NCI-H2029 treated with DMSO at 0.1 percent for 48 hours (cell line): ENCODE results near the gene SNRPN.
"Not testable (repeated sequence)": the region's sequence is repeated elsewhere in the genome, so short reads cannot be mapped to it uniquely, and the experiment has no call there.

Source experiments
- DNase-seq: peaks from one replicate; lab custom pipeline; 2025; lab: John Stamatoyannopoulos, UW

The SNRPN gene

DNA sequence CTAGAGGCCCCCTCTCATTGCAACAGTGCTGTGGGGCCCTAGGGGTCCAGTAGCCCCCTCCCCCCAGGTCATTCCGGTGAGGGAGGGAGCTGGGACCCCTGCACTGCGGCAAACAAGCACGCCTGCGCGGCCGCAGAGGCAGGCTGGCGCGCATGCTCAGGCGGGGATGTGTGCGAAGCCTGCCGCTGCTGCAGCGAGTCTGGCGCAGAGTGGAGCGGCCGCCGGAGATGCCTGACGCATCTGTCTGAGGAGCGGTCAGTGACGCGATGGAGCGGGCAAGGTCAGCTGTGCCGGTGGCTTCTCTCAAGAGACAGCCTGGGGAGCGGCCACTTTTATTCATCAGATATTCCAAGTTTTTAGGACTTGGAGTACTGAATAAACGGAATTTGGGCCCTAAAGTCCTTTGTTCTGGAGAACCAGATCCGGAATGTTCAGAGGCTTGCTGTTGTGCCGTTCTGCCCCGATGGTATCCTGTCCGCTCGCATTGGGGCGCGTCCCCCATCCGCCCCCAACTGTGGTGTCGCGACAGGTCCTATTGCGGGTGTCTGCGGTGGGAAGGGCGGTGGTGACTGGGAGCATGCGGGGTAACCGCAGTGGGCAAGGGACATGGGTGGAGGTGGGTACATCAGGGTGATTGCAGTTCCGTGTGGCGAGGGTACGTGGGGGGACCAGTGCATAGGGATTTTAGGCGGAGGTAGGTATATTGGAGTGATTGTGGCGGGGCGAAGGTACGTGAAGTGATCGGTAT lies at the start of gene SNRPN, which contains the start of gene SNURF:
Gene SNRPN (plus strand): TSS at position 205 of the 748 bp plus-strand sequence. CDS start 19,467 bp downstream, outside the sequence.
Gene SNURF (plus strand): TSS at position 205 of the 748 bp plus-strand sequence. CDS start 62 bp downstream, at position 267.
- DNase-seq: no peak

DNA sequence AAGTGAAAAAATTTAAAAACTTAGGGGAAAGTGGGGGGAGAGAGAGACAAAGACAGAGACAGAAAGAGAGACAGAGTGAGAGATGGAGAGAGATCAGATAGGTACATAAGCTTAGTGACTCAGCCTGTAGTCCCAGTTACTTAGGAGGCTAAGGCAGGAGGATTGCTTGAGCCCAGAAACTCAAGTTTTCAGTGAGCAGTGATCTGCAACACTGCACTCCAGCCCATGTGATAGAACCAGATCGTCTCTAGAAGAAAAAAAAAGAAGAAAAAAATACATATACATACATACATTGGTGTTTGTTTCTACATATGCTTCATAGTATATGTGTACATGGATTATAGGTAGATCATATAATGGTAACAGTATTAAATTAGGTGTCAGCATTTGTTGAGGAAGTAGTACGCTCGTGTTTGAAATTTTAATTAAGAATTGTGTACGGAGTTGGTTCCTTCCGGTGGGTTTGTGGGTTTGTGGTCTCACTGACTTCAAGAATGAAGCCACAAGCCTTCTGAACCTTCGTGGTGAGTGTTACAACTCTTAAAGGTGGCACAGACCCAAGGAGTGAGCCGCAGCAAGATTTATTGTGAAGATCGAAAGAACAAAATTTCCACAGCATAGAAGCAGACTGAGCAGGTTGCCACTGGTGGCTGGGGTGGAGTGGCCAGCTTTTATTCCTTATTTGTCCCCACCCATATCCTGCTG lies 38.3 kb upstream of the SNRPN start:
- no peak for DNase-seq

DNA sequence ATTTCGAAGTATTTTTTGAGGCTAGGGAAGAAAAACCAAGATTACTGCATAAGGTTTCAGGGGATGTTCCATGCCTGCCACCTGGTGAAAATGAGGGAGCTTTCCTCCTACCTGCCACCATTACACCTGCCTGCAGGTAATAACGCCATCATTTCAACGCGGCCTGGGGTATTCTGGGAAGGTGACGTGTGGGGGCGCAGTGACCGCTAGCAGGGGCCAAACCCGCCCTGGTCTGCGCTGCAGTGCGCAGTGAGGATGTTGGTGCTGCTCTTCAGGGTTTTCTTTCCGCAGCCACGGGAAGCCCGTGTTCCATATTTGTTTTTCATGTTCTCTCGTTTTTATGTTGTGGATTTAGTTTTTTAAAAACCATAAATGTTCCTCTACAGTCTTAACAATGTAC lies 37.4 kb upstream of the SNRPN start:
- DNase-seq: no peak

DNA sequence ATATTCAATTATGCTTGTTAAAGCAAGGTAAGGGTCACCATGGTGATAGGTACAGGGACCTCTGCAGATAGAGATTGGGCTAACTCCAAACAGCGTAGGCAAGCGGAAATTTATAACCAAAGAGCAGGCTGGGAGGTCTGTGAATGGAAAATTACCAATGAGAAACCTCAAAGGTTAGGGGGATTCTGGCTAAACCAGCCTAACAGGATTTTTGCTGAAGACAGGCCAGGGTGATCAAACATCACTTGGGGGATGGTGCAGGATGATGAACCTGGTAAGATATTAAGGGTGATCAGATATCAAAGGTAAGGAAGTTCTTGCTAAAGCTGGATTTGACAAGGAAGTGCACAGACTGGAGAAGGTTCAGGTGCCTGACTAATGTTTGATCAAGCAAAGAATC lies 35.3 kb upstream of the SNRPN start:
- DNase-seq: peak; percentile 80

DNA sequence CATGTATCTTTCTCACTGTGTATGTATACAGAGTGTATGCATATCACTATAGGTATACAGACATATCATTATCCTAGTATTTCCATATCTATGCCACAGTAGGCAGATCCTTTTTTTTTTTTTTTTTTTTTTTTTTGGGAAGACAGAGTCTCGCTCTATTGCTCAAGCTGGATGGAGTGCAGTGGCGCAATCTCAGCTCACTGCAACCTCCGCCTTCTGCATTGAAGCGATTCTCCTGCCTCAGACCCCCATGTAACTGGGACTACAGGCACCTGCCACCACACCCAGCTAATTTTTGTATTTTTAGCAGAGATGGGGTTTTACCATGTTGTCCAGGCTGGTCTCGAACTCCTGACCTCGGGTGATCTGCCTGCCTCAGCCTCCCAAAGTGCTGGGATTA lies 32.0 kb upstream of the SNRPN start:
- DNase-seq: not testable (repeated sequence)

DNA sequence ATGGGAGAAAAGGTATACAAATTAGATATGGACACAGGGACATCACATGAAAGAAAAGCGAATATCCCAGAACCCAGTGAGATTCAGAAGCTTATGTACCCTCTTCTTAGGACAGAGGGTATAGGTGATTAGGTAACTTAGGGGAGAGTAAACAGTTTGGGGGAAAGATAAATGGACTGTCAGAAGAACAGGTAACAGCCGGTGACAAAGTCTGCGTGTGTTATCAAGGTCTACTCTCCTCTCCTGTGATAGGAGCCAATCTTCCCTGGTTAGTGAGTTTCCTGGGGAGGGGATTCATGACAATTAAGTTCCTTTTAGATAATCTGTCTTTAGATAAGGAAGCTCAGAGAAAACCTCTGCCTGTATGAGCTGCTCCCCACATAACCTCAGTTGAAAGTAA lies 30.6 kb upstream of the SNRPN start:
- no peak for DNase-seq

DNA sequence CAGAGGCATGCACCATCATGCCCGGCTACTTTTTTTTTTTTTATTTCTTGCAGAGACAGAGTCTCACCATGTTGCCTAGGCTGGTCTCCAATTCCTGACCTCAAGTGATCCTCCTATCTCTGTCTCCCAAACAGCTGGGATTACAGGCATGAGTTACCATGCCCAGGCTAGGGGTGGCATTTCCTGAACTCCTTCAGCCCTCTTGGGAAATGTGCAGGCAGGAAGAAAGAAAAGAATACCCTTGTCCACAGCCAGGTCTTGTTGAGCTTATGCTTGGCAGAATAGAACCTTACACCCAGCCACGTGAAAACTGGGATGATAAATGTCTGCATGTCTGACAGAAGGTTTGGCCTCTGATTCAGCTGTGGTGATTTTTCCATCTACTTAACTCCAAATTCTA lies 30.2 kb upstream of the SNRPN start:
- no peak for DNase-seq

DNA sequence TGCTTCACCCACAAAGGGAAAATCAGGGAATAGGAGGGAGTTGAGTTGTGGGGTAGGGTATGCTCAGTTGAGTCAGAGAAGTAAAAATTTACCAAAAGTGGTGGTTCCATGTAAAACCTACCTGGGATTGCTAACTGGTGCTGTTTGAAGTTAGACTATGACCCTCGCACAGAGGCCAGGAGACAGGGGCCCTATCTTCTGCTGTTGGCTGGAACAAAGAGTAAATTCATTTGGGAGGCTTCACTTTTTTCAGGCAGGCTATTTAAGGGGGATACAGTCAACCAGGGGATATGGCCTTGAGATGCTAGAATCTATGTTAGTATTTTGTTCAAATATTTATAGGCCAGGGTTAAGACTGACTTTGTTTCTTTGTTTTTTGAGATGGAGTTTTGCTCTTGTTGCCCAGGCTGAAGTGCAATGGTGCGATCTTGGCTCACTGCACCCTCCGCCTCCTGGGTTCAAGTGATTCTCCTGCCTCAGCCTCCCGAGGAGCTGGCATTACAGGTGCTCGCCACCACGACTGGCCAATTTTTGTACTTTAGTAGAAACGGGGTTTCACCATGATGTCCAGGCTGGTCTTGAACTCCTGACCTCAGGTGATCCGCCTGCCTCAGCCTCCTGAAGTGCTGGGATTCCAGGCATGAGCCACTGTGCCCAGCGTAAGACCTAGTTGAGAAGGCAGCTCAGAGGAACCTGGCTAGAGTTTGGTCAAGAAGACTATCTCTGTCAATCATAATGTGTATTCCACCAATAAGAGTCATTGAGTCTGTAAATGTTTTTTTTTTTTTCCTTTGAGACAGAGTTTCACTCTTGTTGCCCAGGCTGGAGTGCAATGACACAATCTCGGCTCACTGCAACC lies 22.7 kb upstream of the SNRPN start:
- DNase-seq: not testable (repeated sequence)

DNA sequence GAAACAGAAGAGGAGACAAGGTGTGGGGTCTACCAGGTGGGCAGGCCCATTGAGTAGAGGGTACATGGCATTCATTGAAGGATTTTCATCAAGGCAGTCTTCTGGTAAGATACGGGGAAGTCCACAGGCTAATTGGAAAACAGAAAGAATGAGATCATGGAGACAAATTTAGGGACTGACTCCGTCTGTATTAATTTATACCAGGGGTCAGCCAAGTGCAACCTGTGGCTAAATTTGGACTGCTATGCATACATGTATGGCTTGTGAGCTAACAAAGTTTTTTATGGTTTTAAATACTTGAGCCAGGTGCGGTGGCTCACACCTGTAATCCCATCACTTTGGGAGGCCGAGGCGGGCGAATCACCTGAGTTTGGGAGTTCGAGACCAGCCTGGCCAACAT lies 21.1 kb upstream of the SNRPN start:
- DNase-seq: no peak

DNA sequence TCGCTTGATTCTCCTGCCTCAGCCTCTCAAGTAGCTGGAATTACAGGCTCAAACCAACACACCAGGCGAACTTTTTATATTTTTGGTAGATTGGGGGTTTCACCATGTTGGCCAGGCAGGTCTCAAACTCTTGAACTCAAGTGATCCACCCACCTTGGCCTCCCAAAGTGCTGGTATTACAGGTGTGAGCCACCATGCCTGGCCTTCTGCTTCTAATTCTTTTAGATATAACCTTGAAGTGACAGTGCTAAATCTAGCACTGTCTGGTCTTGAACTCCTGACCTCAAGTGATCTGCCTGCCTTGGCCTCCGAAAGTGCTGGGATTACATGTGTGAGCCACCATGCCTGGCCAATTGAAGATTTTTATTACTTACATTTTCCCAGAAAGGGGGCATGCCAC lies 16.6 kb upstream of the SNRPN start:
- not testable (repeated sequence) for DNase-seq

DNA sequence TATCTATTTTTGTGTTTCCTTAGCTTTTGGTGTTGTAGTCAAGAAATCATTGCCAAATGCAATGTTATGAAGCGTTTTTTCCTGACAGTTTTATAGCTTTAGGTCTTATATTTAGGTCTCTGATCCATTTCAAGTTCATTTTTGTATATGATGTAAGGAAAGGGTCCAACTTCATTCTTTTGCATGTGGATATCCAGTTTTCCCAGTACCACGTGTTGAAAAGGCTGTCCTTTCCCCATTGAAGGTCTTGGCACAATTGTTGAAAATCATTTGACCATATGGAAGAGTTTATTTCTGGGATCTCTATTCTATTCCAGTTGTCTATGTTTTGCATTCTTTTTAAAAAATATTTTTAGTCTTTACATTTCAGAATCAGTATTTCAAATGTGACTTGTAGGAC lies 14.6 kb upstream of the SNRPN start:
- no peak for DNase-seq

DNA sequence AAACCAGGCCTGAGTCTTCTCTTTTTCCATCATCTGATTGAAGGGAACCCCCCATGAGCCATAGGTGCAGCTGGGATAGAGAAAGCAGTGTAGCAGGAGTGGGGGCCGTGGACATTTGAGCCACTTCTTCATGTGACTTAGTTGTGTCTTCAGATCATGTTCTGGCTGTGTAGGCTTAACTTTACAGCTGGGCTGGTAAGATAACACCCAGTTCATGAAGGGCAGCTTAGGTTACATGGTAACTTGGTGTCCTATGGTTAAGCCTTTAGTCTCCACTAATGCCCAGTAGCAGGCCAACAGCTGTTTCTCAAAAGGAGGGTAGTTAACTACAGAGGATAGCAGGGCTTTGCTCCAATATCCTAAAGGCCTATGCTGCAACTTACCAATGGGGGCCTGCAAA lies 11.4 kb upstream of the SNRPN start:
- no peak for DNase-seq

DNA sequence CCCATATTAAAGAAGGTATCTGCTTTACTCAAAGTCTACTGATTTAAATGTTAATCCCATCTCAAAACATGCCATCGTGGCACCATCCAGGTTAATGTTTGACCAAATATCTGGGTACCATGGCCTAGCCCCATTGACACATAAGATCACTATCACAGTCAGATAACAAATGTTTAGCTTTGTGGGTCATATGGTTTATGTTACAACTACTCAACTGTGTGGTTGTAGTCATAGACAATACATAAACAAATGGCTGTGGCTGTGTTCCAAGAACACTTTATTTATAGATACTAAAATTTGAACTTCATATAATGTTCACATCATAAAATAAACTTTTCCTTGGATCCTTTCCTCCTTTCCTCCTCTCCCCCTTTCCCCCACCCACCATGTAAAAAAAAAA lies 9.8 kb upstream of the SNRPN start:
- DNase-seq: no peak

DNA sequence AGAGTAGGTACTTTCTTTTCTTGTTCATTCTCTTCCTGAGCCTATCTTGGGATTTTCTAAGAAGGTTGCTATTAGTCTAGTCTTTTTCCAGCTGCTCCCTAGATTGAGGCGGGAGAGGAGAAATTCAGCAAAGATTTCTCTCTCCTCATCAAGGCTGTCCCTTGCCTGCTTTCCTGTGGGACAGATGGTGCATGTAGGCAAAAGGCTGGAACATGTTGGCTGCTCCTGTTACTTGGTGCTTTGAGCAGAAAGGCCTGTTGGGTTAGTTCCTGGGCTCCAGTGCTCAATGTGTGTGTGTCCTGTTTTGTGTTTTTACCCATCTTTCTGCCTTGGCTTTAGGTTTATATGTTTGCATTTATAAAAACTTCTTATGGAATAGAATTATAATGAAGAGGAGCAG lies 9.1 kb upstream of the SNRPN start:
- DNase-seq: no peak

DNA sequence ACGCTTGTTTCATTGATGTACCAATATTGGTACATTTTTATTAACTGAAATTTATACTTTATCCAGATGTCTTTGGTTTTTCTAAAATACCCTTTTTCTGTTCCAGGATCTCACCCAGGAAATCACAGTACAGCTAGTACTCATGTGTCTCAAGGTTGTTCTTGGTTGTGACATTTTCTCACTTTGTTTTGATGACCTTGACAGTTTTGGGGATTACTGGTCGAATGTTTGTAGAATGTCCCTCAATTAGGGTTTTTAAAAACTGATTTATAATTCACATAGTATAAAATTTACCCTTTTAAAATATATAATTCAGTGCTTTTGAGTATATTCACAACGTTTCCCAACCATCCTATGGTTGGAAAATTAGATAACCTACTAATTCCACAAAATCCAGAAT lies 6.3 kb upstream of the SNRPN start:
- DNase-seq: no peak

DNA sequence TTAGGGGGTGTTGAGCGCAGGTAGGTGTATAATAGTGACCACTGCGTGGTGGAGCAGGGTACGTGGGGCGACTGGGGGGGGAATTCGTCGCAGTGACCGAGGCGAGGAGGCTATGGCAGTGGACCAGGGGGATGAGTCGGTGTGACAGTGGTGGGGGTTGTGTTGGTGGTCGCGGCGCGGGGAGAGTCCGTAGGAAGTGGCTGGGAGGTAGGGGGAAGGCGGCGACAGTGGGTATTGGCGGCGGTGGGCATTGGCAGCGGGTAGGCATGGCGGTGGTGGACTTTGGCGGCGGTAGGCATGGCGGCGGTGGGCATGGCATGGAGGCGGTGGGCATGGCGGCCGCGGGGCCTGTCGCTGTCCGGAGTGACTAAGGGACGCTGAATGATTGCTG lies 739 bp downstream of the SNRPN start:
- DNase-seq: no peak

DNA sequence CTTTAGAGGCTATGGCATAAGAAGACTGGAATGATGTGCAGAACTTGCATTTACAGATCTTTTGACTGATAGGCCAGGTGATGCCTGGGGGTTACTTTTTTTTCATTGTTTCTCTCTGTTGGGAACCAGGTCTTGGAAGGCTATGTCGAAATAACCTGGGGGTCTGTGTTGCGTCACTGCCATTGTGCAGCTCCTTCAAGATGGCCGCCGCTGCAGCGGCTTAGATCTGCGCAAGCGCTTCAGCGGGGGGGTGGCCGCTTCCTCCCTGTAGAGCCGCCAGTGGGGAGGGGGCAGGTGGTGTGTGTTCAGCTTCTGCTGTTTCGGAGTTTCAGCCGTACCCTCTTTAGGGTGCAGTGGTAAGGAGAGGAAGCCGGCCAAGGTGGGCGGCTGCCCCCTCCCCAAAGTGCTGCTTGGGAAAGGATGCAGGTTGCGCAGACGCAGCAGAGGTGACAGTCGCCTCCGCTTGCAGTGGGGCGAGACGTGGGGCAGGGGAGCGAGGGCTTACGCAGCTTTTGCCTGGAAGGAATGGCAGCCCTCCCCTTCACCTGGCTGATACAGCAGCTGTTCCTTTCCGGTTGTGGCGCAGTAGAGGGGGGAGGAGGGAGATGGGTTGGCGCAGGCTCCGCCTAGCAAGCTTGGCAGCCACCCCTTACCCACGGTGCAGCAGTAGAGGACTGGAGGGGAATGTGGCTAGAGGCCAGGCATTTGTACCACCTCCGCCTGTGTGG lies 1.5 kb downstream of the SNRPN start:
- peak; percentile 55 for DNase-seq

DNA sequence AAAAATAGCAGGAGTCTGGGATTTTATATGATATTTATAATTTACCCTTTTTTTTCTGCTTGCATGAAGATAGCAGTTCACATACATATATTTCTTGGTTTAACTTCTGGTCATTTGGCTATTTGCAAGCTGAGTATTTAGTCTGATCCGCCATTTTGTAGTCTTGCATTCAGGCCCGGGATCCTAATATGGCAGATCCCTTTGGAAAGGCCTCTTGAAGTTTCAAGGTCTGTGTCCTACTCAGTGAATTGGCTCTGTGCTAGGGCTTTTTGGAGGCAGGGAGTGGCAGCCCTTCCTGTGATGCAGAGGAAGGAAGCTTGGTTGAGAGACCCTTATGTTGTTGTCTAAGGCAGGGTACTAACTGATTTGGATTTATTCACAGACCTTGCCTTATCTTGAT lies 2.9 kb downstream of the SNRPN start:
- DNase-seq: no peak

DNA sequence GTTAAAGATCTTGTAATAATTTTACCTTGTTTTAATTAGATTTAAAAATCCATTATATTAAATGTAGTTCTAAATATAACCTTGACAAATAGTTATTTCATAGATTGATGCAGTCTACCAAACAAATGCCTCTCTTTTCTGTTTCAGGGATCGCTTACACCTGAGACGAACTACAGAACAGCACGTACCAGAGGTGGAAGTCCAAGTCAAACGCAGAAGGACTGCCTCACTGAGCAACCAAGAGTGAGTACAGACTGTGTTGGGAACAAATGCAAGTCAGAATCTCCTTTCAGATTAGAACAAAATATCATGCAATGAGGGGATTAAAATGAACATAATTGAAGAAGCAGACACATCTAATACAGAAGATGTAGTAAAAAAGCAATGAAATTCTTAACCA lies 7.2 kb downstream of the SNRPN start:
- DNase-seq: no peak

DNA sequence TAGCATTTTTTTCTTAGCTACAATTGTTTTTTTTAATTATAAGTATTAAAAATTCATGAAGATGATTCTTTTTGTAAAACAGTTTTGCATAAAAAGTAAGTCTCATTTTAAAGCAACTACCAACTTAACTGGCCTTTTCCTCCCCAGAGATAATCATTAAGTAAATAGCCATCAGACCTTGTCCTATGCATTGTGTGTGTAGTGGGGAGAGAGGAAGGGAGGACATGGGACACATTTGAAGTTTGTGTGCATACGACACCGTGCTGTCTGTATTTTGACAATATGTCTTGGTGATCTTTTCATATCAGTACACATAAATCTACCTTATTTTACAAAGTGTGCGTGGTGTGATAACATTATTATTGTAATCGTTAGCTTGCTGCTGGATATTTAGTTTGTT lies 8.1 kb downstream of the SNRPN start:
- no peak for DNase-seq

DNA sequence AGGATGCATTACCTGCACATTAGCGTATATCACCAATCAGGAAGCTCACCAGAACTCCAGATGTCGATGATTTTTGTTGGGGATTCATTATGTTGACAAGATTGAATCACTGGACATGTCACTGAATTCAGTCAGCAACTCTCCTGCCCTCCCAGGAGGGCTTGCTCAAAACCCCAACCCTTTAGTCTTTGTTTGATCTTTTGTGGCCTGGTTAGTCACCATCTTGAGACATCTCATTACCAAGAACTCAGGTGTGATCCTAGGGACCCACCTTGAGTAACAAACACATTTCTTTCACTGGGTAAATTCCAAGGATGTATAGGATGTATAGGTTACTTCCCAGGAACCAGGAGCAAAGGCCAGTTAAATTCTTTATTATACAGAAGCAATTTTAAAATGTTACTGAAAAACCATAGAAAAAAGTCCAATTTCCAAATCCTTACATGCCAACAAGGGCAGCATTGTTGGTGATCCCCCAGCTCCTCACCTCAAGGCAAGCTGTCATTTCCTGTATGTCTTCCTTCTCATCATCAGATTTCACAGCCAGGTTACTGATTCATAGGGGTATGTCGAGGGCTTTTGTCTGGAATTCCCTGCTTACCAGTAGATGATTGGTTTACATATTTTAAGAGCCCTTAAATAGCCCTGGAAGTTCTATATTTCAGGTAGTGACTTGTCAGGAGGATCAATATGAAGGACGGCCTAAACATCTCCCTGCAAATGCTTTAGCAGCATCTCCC lies 11.7 kb downstream of the SNRPN start:
- DNase-seq: no peak
